IPS DF 4.7 (cell line): ENCODE data around the gene PIM2.

Source experiments
- DNase-seq: peaks from one replicate; pipeline ENCODE4 v3.0.0-alpha.2; 2013; ENCODE audit warnings: low spot score; ENCODE audit errors: extremely low read depth

Gene PIM2

DNA sequence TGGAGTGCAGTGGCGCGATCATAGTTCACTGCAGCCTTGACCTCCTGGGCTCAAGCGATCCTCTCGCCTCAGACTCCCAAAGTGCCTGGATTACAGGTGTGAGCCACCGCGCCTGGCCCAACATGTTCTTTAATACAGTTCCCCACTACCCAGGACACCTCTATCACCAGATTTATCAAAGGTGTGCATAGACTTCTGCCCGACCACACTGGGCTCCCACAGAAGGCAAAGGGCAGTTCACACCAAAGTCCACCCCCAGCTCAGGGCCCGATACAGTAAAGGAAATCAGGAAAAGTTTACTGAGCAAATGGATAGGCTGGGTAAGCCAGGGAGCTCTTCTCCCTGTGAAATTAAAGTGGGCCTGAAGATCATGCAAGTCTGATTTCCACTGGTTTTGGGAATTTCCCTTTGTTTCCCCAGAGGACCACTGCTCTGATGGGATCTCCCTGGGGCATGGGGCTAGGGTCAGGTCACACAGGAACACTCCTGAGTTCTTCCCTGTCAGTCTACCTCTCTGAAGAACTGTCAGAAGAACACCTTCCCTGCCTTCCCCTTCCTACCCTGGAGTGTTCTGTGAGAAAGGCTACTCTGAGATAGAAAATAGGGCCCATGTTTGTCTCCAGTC lies 17.7 kb upstream of the PIM2 start:
- DNase-seq: no peak

DNA sequence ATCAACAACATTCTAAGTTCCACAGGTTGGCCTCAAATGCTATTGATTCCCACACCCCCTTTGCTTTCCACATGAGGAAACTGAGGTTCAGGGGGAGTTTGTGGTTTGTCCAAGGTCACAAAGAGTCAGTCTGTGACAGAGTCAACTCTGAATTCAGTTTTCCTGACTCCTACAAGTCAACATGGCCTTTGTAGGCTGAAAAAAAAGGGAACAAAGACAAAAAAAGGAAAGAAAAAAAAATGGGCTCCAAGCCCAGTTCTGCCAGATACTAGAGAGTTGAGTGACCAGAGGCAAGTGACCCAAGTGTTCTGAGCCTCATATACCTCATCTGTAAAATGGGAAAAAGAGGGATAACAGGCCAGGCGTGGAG lies 16.5 kb upstream of the PIM2 start:
- DNase-seq: no peak

DNA sequence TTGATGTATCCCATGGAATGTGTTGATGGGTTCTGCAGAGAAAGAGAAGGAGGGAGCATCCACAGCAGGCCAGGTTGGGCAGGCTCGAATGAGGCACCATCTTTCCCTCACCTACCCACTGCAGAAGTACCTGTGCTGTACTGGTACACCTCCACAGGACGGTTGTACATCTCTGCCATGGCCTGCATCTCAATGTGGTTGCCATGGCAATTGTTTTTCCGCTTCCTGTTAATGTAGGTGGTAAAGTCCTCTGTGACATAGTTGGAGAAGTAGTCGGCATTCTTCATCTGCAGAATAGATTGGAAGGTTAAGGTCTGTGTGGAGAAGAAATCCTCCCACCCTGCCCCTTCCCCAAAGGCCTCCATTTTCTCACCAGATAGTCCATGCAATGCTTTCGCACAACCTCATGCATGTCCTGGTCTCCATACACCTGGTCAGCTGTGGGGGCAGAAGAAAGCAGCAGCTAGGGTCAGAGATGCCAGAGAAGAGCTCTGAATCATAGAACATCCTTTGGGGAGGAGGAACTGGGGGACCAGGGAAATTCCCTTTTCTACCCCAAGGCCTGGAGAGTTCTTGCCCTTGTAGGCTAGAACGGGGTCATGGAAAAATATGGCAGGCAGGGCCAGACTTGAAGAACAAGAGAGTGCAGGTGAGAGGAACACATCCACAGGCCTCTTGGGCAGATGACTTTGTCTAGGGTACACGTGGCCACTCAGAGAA lies 15.9 kb upstream of the PIM2 start:
- no peak for DNase-seq

DNA sequence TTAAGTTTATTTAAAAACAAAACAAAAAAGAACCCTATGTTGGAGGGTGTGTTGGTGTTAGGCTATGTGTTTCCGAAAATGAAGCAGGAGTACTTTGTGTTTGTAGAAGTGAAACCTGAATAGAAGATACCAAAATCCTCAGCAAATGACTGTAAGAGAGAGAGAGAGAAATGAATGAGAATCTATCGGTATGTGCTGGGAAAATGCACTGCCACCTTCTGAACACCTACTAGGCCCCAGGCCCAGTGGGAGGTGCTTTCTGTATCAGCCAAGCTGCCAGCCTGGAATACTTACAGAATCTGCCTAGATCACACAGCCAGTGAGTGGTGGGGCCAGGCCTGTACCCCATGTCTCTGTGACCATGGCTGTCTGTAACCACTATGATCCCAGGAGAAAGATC lies 14.9 kb upstream of the PIM2 start:
- DNase-seq: no peak

DNA sequence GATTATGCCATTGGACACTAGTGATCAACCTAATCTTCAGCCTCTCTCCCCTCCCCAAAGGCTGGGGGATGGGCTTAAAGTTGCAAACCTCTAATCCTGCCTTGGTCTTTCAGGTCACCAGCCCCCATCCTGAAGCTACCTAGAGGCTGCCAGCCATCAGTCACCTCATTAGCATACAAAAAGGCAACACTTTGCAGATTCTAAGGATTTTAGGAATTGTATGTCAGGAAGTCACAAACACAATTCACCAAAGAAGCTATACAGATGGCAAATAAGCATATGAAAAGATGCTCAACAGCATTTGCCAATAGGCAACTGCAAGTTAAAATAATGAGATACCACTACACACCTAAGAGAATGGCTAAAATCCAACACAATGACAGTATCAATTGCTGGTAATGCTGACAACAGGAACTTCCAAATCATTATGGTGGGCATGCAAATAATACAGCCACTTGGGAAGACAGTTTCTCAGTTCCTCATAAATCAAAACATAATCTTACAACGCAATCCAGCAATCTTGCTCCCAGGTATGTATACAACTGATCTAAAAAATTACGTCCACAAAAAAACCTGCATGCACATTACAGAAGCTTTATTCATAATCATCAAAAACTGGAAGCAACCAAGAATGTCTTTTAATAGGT lies 9.0 kb upstream of the PIM2 start:
- peak; percentile 68 for DNase-seq

DNA sequence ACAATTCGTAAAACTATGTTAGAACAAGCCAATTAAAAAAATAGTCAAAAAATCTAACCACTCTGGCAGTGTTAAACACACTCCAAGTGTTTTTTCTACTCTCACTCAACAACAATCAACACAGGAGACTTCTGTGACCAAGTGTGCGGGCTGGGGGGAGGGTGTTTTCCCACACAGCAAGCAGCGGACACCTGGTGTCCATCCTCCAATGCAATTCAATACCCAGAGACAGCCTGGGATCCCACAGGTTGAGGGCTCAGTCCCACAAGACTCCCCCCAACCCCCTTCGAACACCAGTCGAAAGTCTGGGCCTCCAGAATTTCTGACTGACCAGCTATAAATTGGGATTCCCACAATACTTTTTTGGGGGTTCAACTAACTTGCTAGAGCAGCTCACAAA lies 8.3 kb upstream of the PIM2 start:
- no peak for DNase-seq

DNA sequence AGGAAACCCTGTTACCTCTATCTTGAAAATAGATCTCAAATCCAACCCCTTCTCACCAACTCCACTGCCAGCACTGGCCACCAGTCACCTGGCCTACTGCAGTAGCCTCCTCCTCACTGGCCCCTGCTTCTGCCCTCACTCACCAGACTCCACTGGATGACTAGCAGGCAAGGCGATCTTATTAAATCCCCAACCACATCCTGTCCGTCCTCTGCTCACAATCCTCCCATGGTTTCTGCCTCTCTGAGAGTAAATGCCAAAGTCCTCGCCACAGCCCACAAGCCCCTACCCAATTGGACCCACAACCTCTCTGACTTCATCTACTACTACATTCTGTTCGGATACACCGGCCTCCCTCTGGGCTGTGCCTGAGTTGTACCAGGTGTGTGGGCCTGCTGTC lies 5.4 kb upstream of the PIM2 start:
- DNase-seq: no peak

DNA sequence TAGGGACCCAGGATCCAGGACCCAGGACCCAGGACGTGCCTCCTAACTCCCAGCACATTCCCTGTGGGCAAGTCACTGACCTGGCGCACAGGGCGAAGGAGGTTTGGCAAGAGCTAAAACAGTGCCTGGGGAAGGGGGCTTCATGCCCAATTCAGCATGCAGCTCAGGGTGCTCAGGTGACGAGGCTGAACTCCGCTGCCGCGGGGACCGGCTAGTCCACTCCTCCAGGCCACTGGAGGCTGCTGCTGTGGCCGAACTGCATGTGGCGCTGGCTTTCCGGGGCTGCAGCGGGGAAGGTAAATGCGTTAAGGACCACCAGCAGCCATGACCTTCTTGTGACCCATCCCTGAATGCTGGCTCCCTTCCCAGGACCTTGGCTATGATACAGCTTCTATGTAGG lies 4.9 kb upstream of the PIM2 start:
- DNase-seq: no peak

DNA sequence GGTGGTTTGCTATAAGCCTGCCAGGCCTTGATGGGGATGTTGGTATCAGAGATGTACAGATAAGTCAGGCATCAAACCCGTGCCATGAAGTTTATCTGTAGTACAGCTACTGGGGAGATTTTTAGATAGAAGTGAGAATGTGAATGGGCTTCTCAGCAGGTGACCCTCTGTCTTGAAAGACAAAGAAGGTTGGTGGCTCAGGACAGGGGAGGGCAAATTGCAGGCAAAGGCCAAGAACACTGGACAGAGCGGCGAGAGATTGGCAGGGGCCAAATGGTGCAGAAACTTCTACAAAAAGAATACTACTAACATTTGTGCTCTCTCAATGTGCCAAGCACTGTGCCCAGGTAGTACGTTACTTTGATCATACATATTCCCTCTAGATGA lies 1.9 kb upstream of the PIM2 start:
- DNase-seq: no peak

DNA sequence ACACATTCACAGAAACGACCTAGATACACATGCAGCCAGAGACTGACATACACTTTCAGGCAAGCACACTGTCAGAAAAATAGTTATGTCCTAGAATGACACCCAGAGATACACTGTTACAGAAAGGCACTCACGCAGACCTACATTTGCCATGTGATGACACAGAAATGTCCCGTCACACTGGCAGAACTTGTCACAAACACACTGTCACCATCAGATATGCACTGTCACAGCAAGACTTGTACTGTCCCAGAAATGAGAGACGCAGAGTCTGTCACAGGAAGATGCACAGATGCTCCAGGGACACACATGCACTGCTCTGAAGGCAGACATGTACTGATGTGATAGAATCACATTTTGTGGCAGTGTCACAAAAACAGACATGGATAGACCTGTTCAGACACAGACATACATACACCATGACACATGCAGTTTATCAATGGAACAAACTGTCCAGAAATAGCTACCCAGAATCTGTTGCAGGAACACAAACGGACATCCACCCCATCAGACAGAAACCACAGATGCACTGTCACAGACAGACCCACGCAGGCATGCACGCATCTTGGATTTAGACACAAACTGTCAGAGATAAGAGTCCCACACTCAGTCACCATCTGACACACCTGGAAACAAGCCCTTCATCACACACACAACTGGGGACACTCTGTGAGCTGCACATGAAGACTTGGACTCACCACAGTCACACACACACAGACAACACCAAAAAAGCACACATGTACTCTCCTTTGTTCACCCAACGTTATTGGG lies 1.3 kb upstream of the PIM2 start:
- DNase-seq: no peak

DNA sequence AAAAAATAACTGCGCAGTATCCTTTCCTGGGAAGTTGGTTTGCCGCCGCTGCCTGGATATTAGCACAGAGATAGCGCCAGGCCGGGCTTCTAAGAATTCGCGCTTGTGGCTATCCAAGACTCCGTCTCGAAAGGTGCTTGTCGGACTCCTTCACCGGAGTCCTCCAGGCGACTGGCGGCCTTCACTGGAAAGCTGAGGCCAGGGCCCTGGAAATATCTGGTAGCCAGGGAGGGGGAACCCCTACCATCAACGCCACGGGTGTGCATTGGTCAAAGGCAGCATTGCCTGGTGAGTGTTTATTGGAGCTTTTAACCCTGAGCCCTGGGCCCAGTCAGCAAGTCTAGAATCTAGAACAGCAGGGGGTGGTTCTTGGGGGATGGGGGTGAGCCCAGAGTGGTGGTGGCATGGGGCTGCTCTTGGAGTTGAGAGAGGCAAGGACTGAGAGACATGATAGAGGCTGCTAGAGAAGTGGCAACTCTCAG lies 577 bp upstream of the PIM2 start:
- no peak for DNase-seq

DNA sequence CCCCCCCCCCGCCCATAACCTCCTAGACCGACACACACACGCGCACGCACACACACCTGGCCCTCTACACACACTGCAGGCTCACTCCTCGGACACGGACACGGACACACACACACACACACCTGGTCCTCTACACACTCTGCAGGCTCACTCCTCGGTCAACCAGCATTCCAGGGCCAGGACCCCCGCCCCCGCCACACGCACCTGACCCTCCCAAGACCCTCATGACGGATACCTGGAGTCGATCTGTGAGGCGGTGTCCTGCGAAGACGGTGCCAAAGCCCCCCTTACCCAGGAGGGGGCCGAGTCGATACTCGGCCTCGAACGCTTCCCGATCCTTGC lies 552 bp downstream of the PIM2 start:
- no peak for DNase-seq

DNA sequence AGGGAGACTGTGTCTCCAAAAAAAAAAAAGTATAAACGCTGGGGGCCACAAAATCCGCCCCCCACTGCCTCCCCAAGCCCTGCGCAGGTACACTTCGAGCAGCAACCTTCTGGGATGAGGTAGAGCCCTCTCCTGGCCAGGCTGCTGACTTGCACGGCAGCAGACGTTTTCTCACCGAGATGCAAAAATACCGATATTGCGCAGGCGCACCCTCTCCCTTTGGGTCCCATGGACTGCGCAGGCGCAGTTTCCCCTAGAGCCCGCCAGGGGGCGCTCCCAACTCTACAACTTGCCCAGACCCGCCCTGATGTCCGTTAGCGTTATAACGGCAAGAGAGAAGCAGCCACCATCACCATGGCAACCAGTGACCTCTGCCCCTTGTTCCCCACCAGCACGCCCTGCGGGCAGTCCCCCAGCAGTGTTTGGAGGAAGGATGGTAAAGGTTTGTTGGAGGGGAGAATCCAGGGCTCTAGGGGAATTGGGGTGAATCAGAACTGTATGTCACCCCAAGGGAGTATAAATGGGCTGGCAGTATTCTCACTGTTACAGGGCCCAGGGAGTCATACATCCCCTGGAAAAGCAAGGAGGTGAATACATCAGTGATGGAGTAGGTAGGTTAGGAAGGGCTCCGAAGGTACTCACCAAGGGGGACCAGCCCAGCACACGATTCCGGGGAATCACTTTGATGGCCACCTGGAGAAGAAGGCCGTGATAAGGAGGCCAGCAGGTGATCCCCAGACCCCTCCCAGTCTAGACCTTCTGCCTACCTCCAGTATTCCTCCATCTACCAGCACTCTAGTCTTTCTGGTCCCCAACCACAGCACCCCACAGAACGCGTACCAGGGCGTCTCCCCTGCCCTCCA lies 1.5 kb downstream of the PIM2 start:
- no peak for DNase-seq

DNA sequence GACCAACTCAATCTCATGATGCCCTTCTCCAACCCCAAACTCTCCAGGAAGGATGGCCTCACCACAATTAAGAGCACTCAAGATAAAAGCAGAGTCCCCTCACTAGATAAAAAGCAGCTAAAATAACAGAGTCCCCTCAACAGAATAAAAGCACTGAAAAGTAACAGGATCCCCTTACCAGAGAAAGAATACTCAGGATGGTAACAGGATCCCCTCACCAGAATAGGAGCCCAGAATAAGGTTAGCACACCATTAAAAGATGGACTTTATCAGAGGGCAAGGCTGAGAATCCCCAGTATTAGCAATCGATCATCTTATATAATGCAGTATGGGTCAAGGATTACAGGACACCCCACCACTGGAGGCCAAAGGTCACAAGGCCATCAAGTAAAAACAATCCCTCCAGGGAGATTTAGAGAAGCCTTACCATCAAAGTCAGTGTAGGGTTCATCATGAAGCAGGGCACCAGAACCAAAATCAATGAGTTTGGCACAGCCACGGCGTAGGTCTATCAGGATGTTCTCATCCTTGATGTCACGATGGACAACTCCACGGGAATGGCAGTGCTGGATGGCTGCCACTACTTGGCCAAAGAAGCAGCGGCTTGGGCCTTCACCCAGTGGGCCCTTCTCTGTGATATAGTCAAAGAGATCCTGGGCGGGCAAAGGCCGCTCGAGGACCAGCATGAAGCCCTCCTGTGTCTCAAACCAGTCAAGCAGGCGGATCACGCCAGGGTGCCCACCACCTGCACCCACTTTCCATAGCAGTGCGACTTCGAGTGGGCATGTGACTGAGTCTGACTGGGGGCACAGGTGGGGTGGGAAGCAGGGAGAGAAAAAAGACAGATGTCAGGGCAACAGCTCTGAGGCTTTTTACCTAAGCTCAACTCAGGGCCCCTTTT lies 4.0 kb downstream of the PIM2 start:
- no peak for DNase-seq

DNA sequence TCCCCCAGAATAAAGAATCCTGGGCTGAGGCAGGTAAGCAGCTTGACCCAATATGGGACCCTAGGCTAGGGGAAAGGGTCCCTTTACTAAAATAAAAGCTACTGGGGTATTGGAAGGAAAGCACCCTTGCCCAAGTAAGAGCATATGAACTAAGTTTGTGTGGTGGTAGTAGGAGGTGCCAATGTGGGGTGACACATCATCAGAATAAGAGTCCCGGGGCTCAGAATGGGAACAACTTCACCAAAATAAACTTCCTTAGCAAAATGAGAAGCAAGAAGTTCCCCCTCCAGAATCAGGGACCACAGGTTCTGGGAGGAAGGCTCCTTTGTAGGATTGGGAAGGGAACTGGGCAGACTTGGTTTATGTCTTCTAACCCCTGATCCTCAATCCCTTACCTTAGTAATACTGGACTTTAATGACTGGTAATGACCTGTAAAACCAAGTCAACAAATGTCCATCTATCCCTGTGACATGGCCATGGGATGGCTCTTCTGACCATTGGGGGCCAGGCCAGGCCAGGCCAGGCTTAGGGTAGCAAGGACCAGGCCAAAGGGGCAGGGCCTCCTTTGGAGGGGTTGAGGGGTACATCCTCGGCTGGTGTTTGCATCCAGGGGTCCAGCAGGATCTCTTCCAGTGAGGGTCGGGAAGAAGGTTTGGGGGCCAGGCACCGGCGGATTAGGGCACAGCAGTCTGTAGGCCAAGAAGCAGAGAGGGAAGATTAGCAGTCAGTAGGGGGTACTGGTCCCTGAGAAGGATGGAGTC lies 5.0 kb downstream of the PIM2 start:
- no peak for DNase-seq

DNA sequence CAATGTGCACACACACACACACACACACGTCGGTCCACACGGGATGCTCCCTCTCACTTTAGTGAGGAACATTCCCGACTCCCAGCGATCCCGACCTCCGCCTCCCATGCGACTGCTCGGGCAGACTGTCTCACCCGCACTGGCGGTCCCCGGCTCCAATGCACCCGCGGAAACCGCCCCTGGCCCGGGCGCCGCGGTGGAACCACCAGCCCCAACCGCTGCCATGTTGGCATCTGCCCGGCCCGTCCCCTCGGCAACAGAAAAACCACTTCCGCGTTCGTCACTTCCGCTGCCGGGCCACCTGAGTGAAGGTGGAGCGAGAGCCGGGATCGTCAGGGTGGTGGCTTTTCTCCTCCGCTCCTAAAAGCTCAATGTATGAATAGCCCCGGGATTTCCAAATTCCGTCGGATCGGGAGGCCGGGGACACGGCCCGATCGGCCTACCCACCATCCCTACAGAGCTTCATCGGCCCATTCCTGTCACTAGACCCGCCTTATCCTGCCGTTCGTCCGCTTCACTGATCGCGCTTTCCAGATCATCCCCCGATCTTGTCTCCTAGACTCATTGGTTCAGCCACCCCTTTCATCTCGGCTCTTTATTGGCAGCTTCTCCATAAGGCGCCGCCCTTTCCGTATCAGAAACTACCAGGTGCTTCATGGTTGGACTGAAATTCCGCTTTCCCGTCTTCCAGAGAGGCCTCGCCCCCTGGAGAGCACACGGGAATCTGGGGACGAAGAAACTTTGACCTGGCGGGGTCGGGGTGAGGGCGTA lies 7.2 kb downstream of the PIM2 start, which contains the start of gene SLC35A2:
Gene SLC35A2 (minus strand): TSS at position 235 of the 771 bp plus-strand sequence. CDS start 10 bp downstream, at position 225.
- DNase-seq: no peak

DNA sequence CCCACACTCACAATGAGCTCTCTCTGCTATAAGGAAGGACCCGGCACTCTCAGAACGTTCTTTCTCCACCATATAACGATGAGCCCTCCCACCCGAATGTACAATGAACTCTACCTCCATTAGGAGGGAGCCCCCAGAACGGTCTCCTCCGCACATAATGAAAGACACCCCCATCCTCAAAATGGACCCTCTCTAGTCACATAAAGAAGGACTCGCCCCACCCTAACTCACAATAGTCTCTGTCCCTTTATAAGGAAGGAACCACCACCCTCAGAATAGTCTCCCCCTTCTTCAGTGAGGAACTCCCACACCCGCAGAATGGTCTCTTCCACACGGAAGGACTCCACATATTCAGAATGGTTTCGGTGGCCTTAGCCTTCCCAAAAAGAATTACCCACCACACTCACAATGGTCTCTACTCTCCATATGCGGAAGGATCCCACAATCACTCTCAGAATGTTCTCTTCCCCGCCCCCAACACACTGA lies 7.9 kb downstream of the PIM2 start:
- no peak for DNase-seq

DNA sequence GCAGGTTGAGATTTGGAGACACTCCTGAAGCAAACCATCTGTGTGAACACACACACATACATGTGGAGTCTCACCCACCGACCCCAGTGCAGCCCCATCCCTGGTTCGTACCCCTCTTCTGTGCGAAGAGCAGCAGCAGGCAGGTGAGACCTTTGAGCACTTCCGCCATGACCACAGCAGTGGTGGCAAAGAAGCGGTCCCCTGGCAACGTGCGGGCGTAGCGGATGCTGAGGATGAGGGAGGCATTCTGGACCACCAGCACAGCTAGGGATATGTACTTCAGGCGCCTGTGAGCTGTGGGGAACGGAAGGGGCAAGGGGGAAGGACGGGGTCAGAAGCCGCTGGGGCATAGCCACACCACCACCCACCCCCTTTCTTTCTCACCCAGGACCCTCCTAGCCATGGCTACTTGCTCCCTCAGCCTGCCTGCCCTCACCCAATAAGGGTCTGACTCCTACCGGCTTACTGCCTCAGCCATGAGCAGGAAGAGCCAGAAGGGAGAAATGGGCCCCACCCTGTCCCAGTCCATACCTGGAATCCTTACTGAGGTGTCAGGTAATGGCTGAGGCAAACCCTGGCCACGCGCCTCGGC lies 9.0 kb downstream of the PIM2 start:
- DNase-seq: no peak
